PC-3 (cell line): ENCODE data around the gene LRRIQ4. TPM values are rescaled to one million over a fixed set of nuclear protein-coding genes. Genes with fewer than 3 reads are reported as not detected.
A peak's percentile ranks its signal among the peaks of the same experiment; 100 is the strongest.

Experiments
- ATAC-seq: fragments of 200-7000 bp; cut with Tn5 transposase; 2 replicates; pipeline ENCODE4 v1.9.1; 2020; ENCODE audit warnings: mild to moderate bottlenecking, moderate library complexity
- BruUV-seq: library from RNA; stranded (reverse); fragments of 400-500 nt; replicated peaks from 2 replicates; lab custom pipeline; 2021; lab: Mats Ljungman, UMichigan
- CTCF ChIA-PET: fragments of 300-600 bp; sonication (Branson Sonifier 250); formaldehyde crosslinking; loops from one replicate; lab custom pipeline; 2022; ENCODE audit warnings: antibody characterized with exemption; lab: Charles Lee
- POLR2A ChIA-PET: fragments of 300-600 bp; sonication (Branson Sonifier 250); formaldehyde crosslinking; loops from one replicate; lab custom pipeline; 2022; ENCODE audit warnings: antibody characterized with exemption; ENCODE audit not compliant: unreplicated experiment; lab: Charles Lee
- DNase-seq: peaks from one replicate; pipeline ENCODE4 v3.0.0-alpha.2; 2015
- H2AFZ ChIP-seq: fragments of 300-600 bp; sonication (generic); 2 replicates; pipeline ENCODE4 v1.6.0; 2016; ENCODE audit warnings: antibody characterized with exemption, low read length
- H3F3A ChIP-seq: fragments of 300-600 bp; sonication (generic); one replicate; pipeline ENCODE4 v1.6.0; 2017; ENCODE audit warnings: antibody characterized with exemption, low read length, control low read depth, mild to moderate bottlenecking; ENCODE audit not compliant: unreplicated experiment
- H3K27ac ChIP-seq: fragments of 300-600 bp; sonication (generic); 2 replicates; pipeline ENCODE4 v1.5.1; 2016; ENCODE audit warnings: mild to moderate bottlenecking, low read length
- H3K27me3 ChIP-seq: fragments of 300-600 bp; sonication (generic); 2 replicates; pipeline ENCODE4 v1.6.1; 2016; ENCODE audit warnings: low read length, mixed read lengths
- H3K36me3 ChIP-seq: fragments of 300-600 bp; sonication (generic); 2 replicates; pipeline ENCODE4 v1.6.1; 2016; ENCODE audit warnings: low read depth, mixed run types, low read length, mixed read lengths
- H3K4me1 ChIP-seq: fragments of 300-600 bp; sonication (generic); 2 replicates; pipeline ENCODE4 v1.5.1; 2016; ENCODE audit warnings: low read length; ENCODE audit not compliant: insufficient read depth
- H3K4me2 ChIP-seq: fragments of 300-600 bp; sonication (generic); 2 replicates; pipeline ENCODE4 v1.6.0; 2016; ENCODE audit warnings: low read length
- H3K4me3 ChIP-seq: fragments of 300-600 bp; sonication (generic); 2 replicates; pipeline ENCODE4 v1.5.1; 2016; ENCODE audit warnings: mild to moderate bottlenecking, low read length, mixed read lengths
- H3K79me2 ChIP-seq: fragments of 300-600 bp; sonication (generic); 2 replicates; pipeline ENCODE4 v1.6.1; 2017; ENCODE audit warnings: low read length, mixed read lengths
- H3K9ac ChIP-seq: fragments of 300-600 bp; sonication (generic); 2 replicates; pipeline ENCODE4 v1.6.0; 2016; ENCODE audit warnings: mild to moderate bottlenecking, low read length
- H3K9me2 ChIP-seq: fragments of 300-600 bp; sonication (generic); replicated peaks from 2 replicates; pipeline ENCODE4 v1.6.1; 2016; ENCODE audit warnings: mixed run types, low read length, mixed read lengths
- H3K9me3 ChIP-seq: fragments of 300-600 bp; sonication (generic); 2 replicates; pipeline ENCODE4 v1.6.1; 2016; ENCODE audit warnings: low read length, mixed read lengths
- H4K20me1 ChIP-seq: fragments of 300-600 bp; sonication (generic); 2 replicates; pipeline ENCODE4 v1.6.1; 2016; ENCODE audit warnings: low read length, mixed read lengths
- EZH2 ChIP-seq: fragments of 300-600 bp; sonication (generic); IDR thresholded peaks from one replicate; pipeline ENCODE4 v1.6.1; 2017; ENCODE audit warnings: antibody characterized with exemption, mild to moderate bottlenecking, low read length; ENCODE audit not compliant: unreplicated experiment
- EZH2phosphoT487 ChIP-seq: fragments of 300-600 bp; sonication (generic); IDR thresholded peaks from 2 replicates; pipeline ENCODE4 v1.6.1; 2018; ENCODE audit warnings: mild to moderate bottlenecking, antibody characterized with exemption, low read length, borderline replicate concordance
- intact Hi-C: fragments of 100-400 bp; cut with micrococcal nuclease; formaldehyde crosslinking; loops from 2 replicates; pipeline ENCODE4 v1.9.0; 2023
- total RNA-seq: library from RNA; depleted of rRNA; stranded (reverse); fragments of >200 nt; gene quantifications from 2 replicates; pipeline ENCODE4 v1.2.3, GENCODE V29; 2014
- TF ChIP-seq, protein P1 (sequence below): fragments of 300-600 bp; sonication (generic); conservative IDR thresholded peaks from 2 replicates; pipeline ENCODE4 v1.5.1; 2017; ENCODE audit warnings: antibody characterized with exemption, low read depth, mild to moderate bottlenecking, low read length

The LRRIQ4 gene
- total RNA-seq, 1 experiment from 2014 or later: not detected

GRCh38 chr3:169813757-169814517 lies 1.3 kb downstream of the LRRIQ4 start:
- BruUV-seq: no TSS peak
- Histone ChIP-seq H3K4me1 (peaks cover 15% of the 10 kb centered on the region; the same call in 1 of the 2 replicates), H3K9me3 (no peaks in the 10 kb centered on the region), H3F3A (no peaks in the 10 kb centered on the region), H3K4me2 (no peak overlapping the region), H3K27ac (no peak overlapping the region), H2AFZ (no peak overlapping the region), H3K9me2 (no peaks in the 10 kb centered on the region), H3K4me3 (no peak overlapping the region), H3K36me3 (no peaks in the 10 kb centered on the region), H4K20me1 (no peaks in the 10 kb centered on the region), H3K27me3 (no peaks in the 10 kb centered on the region), H3K79me2 (no peaks in the 10 kb centered on the region), H3K9ac (no peak overlapping the region)
- no peak for ATAC-seq
- intact Hi-C loops: loop anchor here (5.0 kb wide), 1 partner anchor 42 kb away; the partner anchor contains the start of gene MYNN
- CTCF ChIA-PET: no interaction called here
- POLR2A ChIA-PET: no interaction called here
- TF ChIP-seq EZH2phosphoT487 (no peak), EZH2 (no peak)
- TF ChIP-seq, protein P1, sequence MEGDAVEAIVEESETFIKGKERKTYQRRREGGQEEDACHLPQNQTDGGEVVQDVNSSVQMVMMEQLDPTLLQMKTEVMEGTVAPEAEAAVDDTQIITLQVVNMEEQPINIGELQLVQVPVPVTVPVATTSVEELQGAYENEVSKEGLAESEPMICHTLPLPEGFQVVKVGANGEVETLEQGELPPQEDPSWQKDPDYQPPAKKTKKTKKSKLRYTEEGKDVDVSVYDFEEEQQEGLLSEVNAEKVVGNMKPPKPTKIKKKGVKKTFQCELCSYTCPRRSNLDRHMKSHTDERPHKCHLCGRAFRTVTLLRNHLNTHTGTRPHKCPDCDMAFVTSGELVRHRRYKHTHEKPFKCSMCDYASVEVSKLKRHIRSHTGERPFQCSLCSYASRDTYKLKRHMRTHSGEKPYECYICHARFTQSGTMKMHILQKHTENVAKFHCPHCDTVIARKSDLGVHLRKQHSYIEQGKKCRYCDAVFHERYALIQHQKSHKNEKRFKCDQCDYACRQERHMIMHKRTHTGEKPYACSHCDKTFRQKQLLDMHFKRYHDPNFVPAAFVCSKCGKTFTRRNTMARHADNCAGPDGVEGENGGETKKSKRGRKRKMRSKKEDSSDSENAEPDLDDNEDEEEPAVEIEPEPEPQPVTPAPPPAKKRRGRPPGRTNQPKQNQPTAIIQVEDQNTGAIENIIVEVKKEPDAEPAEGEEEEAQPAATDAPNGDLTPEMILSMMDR: no peak
- DNase-seq: no peak

- Histone ChIP-seq H3K27me3 (no peaks in the 10 kb centered on the region), H3K36me3 (no peaks in the 10 kb centered on the region), H3K27ac (no peak overlapping the region), H2AFZ (no peak overlapping the region), H3K79me2 (no peaks in the 10 kb centered on the region), H3K4me3 (no peak overlapping the region), H3K4me2 (no peak overlapping the region), H3K4me1 (peaks cover 15% of the 10 kb centered on the region; the same call in 1 of the 2 replicates), H3K9ac (no peak overlapping the region), H4K20me1 (no peaks in the 10 kb centered on the region), H3K9me3 (no peaks in the 10 kb centered on the region), H3K9me2 (no peaks in the 10 kb centered on the region), H3F3A (no peaks in the 10 kb centered on the region)
- CTCF ChIA-PET: no interaction called here
- ATAC-seq: no peak
- BruUV-seq: no TSS peak
- POLR2A ChIA-PET: no interaction called here
- DNase-seq: no peak
- no peak for TF ChIP-seq EZH2
- TF ChIP-seq, protein P1: no peak
- intact Hi-C loops: no loop called here
These were observed 3.0 kb downstream of the LRRIQ4 start for GRCh38 chr3:169815590-169816150.

DNA sequence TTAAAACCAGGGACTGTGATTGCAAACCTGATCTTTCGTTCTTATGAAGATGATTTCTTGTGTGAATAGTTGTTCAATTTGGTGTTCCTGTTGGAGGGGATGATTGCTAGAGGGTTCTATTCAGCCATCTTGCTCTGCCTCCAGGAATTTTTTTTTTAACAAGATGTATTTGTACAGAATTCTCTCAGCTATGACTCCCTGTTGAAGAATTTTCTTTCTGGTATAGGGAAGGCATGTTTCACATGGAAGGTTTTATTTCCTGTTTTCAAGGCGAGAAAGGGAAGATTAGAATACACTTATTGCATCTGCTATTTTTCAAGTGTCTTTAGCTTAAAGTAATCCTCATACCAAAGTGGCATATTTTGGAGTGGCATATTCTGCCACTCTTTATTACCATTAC lies 5.6 kb downstream of the LRRIQ4 start:
- Histone ChIP-seq H3K27me3 (no peaks in the 10 kb centered on the region), H3K9ac (no peak overlapping the region), H2AFZ (no peak overlapping the region), H4K20me1 (no peaks in the 10 kb centered on the region), H3K9me2 (no peaks in the 10 kb centered on the region), H3K4me2 (no peak overlapping the region), H3K4me1 (0 out of 2 replicates have a peak, but pooled peaks cover under 1% of the 10 kb centered on the region), H3F3A (no peaks in the 10 kb centered on the region), H3K27ac (no peak overlapping the region), H3K9me3 (no peaks in the 10 kb centered on the region), H3K79me2 (no peaks in the 10 kb centered on the region), H3K36me3 (no peaks in the 10 kb centered on the region), H3K4me3 (no peak overlapping the region)
- DNase-seq (peak; percentile 14), ATAC-seq (no peak)
- ChIA-PET CTCF (no interaction called here), POLR2A (no interaction called here)
- intact Hi-C loops: no loop called here
- BruUV-seq: no TSS peak
- TF ChIP-seq EZH2phosphoT487 (no peak), EZH2 (no peak)
